Natural killer cell (primary cell): ENCODE data around the gene DIABLO. TPM values are rescaled to one million over a fixed set of nuclear protein-coding genes. Genes with fewer than 3 reads are reported as not detected.

Experiments
- ATAC-seq, 3 donors: fragments of 150-1000 bp in 2 of 3; fragments of 200-7000 bp in 1 of 3; cut with Tn5 transposase; 1 replicate in 1 of 3; 2 replicates in 2 of 3; pipeline ENCODE4 v1.10.0; 2021; ENCODE audit warnings: mild to moderate bottlenecking in 2 of 3, moderate library complexity in 2 of 3
- DNase-seq, 2 donors: peaks; one replicate each; pipeline versions ENCODE4 v3.0.0 to v3.0.0-alpha.2; 2013 to 2021; ENCODE audit warnings: mixed read lengths in 1 of 2
- H3K27ac ChIP-seq: one replicate; pipeline ENCODE4 v1.5.1; 2013; ENCODE audit warnings: mild to moderate bottlenecking, low read length
- H3K27me3 ChIP-seq: one replicate; pipeline ENCODE4 v1.6.1; 2013; ENCODE audit warnings: low read length; ENCODE audit not compliant: control insufficient read depth, insufficient read depth
- H3K36me3 ChIP-seq: one replicate; pipeline ENCODE4 v1.6.1; 2013; ENCODE audit warnings: low read length; ENCODE audit not compliant: control insufficient read depth, insufficient read depth
- H3K4me1 ChIP-seq: one replicate; pipeline ENCODE4 v1.6.1; 2013; ENCODE audit warnings: low read length; ENCODE audit not compliant: control insufficient read depth, insufficient read depth
- H3K4me3 ChIP-seq: one replicate; pipeline ENCODE4 v1.5.1; 2013; ENCODE audit warnings: low read length
- H3K9me3 ChIP-seq: one replicate; pipeline ENCODE4 v1.6.1; 2013; ENCODE audit warnings: low read length; ENCODE audit not compliant: control insufficient read depth, insufficient read depth
- H3K27ac Mint-ChIP-seq, 2 donors: one replicate each; pipeline ENCODE4 v1.8.0; 2022; ENCODE audit warnings: mild to moderate bottlenecking in 2 of 2, mixed read lengths in 2 of 2, moderate library complexity in 1 of 2
- H3K27me3 Mint-ChIP-seq, 2 donors: one replicate each; pipeline ENCODE4 v1.8.0; 2022; ENCODE audit warnings: low read depth in 2 of 2, mixed read lengths in 2 of 2
- H3K36me3 Mint-ChIP-seq: one replicate; pipeline ENCODE4 v1.8.0; 2022; ENCODE audit warnings: mixed read lengths
- H3K4me1 Mint-ChIP-seq, 2 donors: one replicate each; pipeline ENCODE4 v1.8.0; 2022; ENCODE audit warnings: mixed read lengths in 2 of 2
- H3K4me3 Mint-ChIP-seq: one replicate; pipeline ENCODE4 v1.8.0; 2022; ENCODE audit warnings: mild to moderate bottlenecking, moderate library complexity, mixed read lengths
- H3K9me3 Mint-ChIP-seq, 2 donors: one replicate each; pipeline ENCODE4 v1.8.0; 2022; ENCODE audit warnings: mixed read lengths in 2 of 2
- WGBS: methylation state at CpG from one replicate; pipeline ENCODE4 v1.1.7; 2013; ENCODE audit warnings: missing lambda C conversion rate; ENCODE audit not compliant: insufficient coverage; 5-methylcytosine and 5-hydroxymethylcytosine counted together
- intact Hi-C: fragments of 100-400 bp; cut with micrococcal nuclease; formaldehyde crosslinking; loops from one replicate; pipeline ENCODE4 v1.14.2; 2022
- total RNA-seq, 4 donors: library from RNA; stranded (reverse); fragments of 120-200 nt in 1 of 4; gene quantifications; one replicate each; pipeline versions ENCODE4 v1.2.3 to v1.2.4, GENCODE V29; 2013 to 2022
- TF ChIP-seq, protein P1 (sequence below): fragments of 200-600 bp; IDR thresholded peaks from one replicate; pipeline ENCODE4 v1.8.0; 2022; ENCODE audit warnings: antibody characterized with exemption

DIABLO gene
- total RNA-seq, 3 donors from 2014 or later (not counting 1 experiment from before 2014, with no cell fraction given) = 84.8 to 102 (median 101) TPM

DNA sequence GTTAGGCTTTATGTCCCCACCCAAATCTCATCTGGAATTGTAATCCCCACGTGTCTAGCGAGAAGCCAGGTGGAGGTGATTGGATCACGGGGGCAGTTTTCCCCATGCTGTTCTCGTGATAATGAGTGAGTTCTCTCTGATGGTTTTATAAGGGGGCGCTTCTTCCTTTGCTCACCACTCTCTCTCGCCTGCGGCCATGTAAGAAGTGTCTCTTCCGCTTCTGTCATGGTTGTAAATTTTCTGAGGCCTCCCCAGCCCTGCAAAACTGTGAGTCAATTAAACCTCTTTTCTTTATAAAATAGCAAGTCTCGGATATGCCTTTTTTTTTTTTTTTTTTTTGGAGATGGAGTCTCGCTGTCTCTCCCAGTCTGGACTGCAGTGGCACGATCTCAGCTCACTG, 65.1 kb downstream of the DIABLO start:
- peak overlapping the region; percentile 68 for H3K4me3 Mint-ChIP-seq
- ATAC-seq (peak in 1 of 3 donors; percentile 69), DNase-seq (no peak)
- peak overlapping the region in 1 of 2 donors; percentile 92 for H3K27ac Mint-ChIP-seq
- H3K36me3 Mint-ChIP-seq = no peaks in the 10 kb centered on the region
- H3K27me3 Mint-ChIP-seq = no peaks in the 10 kb centered on the region
- peaks cover 30 to 38% of the 10 kb centered on the region in 2 donors for H3K4me1 Mint-ChIP-seq
- peak overlapping the region; percentile 25 for H3K27ac ChIP-seq
- H3K27me3 ChIP-seq = no peaks in the 10 kb centered on the region
- no peak overlapping the region for H3K4me3 ChIP-seq
- H3K9me3 ChIP-seq = no peaks in the 10 kb centered on the region
- WGBS = 74% methylated on average over 9 of the region's 11 CpGs
- intact Hi-C loops = loop anchor here (2.0 kb wide), 1 partner anchor 22 kb away; the partner anchor contains the start of gene LRRC43
- H3K36me3 ChIP-seq = no peaks in the 10 kb centered on the region
- no peaks in the 10 kb centered on the region for H3K9me3 Mint-ChIP-seq
- TF ChIP-seq, protein P1, sequence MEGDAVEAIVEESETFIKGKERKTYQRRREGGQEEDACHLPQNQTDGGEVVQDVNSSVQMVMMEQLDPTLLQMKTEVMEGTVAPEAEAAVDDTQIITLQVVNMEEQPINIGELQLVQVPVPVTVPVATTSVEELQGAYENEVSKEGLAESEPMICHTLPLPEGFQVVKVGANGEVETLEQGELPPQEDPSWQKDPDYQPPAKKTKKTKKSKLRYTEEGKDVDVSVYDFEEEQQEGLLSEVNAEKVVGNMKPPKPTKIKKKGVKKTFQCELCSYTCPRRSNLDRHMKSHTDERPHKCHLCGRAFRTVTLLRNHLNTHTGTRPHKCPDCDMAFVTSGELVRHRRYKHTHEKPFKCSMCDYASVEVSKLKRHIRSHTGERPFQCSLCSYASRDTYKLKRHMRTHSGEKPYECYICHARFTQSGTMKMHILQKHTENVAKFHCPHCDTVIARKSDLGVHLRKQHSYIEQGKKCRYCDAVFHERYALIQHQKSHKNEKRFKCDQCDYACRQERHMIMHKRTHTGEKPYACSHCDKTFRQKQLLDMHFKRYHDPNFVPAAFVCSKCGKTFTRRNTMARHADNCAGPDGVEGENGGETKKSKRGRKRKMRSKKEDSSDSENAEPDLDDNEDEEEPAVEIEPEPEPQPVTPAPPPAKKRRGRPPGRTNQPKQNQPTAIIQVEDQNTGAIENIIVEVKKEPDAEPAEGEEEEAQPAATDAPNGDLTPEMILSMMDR = no peak
- peaks cover 30% of the 10 kb centered on the region for H3K4me1 ChIP-seq

DNA sequence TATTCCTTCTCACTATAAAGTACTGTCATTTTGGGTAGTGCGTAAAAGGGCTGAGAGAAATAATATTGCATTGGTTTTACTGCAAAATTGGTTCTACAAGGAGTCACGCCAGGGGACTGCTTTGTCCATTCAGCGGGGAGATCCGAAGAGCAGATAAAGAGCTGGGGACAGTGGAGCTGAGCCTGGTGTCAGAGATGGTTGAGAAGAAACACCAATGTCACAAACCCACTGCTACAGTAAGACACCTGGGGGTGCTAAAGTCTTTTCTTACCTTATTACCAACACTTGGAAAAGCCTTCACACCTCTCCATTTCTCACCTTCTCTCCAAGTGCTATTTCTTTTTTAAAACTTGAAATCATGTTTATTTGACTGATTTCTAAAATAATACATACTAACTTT, 66.0 kb downstream of the DIABLO start:
- H3K36me3 Mint-ChIP-seq = no peaks in the 10 kb centered on the region
- no peak overlapping the region for H3K27ac ChIP-seq
- no peak overlapping the region for H3K4me3 ChIP-seq
- no peaks in the 10 kb centered on the region for H3K27me3 ChIP-seq
- no peak overlapping the region for H3K4me3 Mint-ChIP-seq
- H3K9me3 Mint-ChIP-seq = no peaks in the 10 kb centered on the region
- TF ChIP-seq, protein P1 = no peak
- H3K4me1 Mint-ChIP-seq = peaks cover 34 to 42% of the 10 kb centered on the region in 2 donors
- H3K4me1 ChIP-seq = peaks cover 30% of the 10 kb centered on the region
- intact Hi-C loops = loop anchor here (2.0 kb wide), 1 partner anchor 23 kb away; the partner anchor contains the start of gene LRRC43
- no peak for DNase-seq
- no peaks in the 10 kb centered on the region for H3K27me3 Mint-ChIP-seq
- WGBS = 100% methylated on average over 3 of the region's 4 CpGs
- no peak for ATAC-seq
- H3K36me3 ChIP-seq = no peaks in the 10 kb centered on the region
- peak overlapping the region; percentile 7 to 92 for H3K27ac Mint-ChIP-seq
- H3K9me3 ChIP-seq = no peaks in the 10 kb centered on the region

DNA sequence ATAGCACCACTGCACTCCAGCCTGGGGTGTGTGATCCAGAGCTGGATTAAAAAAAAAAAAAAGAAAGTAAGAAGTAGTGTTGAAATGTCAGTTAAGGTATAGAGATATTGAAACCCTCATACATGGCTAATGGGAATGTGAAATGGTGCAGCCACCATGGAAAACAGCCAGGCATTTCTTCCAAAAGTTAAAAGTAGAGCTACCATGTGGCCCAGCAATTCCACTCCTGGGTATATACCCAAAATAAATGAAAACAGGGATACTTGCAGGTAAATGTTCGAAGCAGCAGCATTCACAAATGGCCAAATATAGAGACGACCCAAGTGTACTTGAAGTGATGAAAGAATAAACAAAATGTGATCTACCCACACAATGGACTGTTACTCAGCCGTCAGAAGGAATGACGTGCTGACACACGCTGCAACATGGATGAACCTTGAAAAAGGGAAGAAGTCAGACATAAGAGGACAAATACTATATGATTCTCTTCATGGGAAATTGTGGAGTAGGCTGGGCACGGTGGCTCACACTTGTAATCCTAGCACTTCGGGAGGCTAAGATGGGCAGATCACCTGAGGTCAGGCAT, 67.1 kb downstream of the DIABLO start:
- H3K4me1 ChIP-seq = peaks cover 27% of the 10 kb centered on the region
- H3K27me3 ChIP-seq = no peaks in the 10 kb centered on the region
- intact Hi-C loops = no loop called here
- H3K4me1 Mint-ChIP-seq = peaks cover 34 to 42% of the 10 kb centered on the region in 2 donors
- H3K36me3 ChIP-seq = no peaks in the 10 kb centered on the region
- no peak overlapping the region for H3K27ac ChIP-seq
- peak overlapping the region in 1 of 2 donors; percentile 35 for H3K27ac Mint-ChIP-seq
- no peaks in the 10 kb centered on the region for H3K36me3 Mint-ChIP-seq
- ATAC-seq (no peak), DNase-seq (no peak)
- H3K9me3 ChIP-seq = no peaks in the 10 kb centered on the region
- H3K9me3 Mint-ChIP-seq = no peaks in the 10 kb centered on the region
- H3K4me3 ChIP-seq = no peak overlapping the region
- 94% methylated on average over 5 of the region's 7 CpGs for WGBS
- H3K4me3 Mint-ChIP-seq = no peak overlapping the region
- TF ChIP-seq, protein P1 = no peak
- H3K27me3 Mint-ChIP-seq = no peaks in the 10 kb centered on the region

Other genes with a start within 250 kb of the DIABLO start
- gene BCL7A, start 204.2 kb downstream of the DIABLO start, total RNA-seq = 1 to 10 TPM in 1 of 3 donors, under 1 TPM in 2; 0.85 to 1.1 (median 0.96) TPM
- 10 to 100 TPM; 83.8 to 92.4 (median 86.1) TPM for gene MLXIP, start 147.3 kb downstream of the DIABLO start, total RNA-seq
- not detected for gene IL31, start 51.8 kb downstream of the DIABLO start, total RNA-seq
- gene LRRC43, start 42.9 kb downstream of the DIABLO start, total RNA-seq = 10 to 100 TPM in 1 of 3 donors, 1 to 10 TPM in 2; 5.0 to 18.5 (median 8.5) TPM
- under 1 TPM; 0.25 to 0.68 (median 0.34) TPM for gene B3GNT4, start 22.3 kb downstream of the DIABLO start, total RNA-seq
- gene VPS33A, start 40.4 kb upstream of the DIABLO start, total RNA-seq = 10 to 100 TPM; 19.2 to 26.3 (median 24.1) TPM
- 10 to 100 TPM; 67.1 to 88.5 (median 69.1) TPM for gene CLIP1, start 196.6 kb upstream of the DIABLO start, total RNA-seq